ENCODE data around the gene MRC2.

DNA sequence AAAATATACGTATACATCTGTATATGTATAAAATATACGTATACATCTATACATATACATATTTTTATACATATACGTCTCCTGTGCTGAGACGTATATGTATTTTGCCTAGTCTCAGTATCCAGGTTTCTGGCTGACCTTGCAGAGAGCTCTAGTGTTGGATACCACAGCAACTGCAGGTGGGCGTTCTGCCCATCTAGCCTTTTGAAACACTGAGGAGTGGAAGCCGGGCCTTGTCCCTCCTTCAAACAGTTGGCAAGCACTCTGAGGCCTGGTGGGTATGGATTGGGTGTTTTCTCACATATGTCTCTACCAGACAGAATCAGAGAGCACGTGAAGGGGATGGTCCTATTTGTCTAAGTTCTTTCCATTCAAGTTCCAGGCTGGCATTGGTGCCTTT, 39.4 kb upstream of the MRC2 start:
- TF ChIP-seq POLR2A (IDR thresholded peaks at IDR 0.05), result no peak
- TF ChIP-seq, protein P1, sequence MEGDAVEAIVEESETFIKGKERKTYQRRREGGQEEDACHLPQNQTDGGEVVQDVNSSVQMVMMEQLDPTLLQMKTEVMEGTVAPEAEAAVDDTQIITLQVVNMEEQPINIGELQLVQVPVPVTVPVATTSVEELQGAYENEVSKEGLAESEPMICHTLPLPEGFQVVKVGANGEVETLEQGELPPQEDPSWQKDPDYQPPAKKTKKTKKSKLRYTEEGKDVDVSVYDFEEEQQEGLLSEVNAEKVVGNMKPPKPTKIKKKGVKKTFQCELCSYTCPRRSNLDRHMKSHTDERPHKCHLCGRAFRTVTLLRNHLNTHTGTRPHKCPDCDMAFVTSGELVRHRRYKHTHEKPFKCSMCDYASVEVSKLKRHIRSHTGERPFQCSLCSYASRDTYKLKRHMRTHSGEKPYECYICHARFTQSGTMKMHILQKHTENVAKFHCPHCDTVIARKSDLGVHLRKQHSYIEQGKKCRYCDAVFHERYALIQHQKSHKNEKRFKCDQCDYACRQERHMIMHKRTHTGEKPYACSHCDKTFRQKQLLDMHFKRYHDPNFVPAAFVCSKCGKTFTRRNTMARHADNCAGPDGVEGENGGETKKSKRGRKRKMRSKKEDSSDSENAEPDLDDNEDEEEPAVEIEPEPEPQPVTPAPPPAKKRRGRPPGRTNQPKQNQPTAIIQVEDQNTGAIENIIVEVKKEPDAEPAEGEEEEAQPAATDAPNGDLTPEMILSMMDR (IDR thresholded peaks at IDR 0.05), result no peak
